HG03108 (cell line): ENCODE data around the gene EPN1.

Experiments used
- ATAC-seq: cut with Tn5 transposase; IDR thresholded peaks from one replicate; pipeline ENCODE4 v1.9.1; 2021; ENCODE audit warnings: moderate library complexity; ENCODE audit not compliant: unreplicated experiment

The EPN1 gene

DNA sequence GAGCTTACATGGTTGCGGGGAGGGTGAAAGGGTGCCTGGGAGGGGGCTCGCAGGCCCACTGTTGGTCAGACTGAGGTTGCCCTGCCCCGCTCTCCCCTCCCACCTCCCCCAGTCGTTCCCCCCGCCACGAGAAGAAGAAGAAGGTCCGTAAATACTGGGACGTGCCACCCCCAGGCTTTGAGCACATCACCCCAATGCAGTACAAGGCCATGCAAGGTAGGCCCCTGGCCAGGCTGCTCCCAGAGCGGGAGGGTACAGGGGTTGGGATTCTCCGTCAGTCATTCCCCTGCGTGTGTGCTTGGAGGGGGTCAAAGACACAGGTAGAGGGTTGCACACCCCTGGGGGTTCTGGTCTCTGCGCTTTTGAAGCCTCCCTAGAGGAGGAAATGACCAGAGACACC, 14.6 kb upstream of the EPN1 start:
- ATAC-seq: no peak

DNA sequence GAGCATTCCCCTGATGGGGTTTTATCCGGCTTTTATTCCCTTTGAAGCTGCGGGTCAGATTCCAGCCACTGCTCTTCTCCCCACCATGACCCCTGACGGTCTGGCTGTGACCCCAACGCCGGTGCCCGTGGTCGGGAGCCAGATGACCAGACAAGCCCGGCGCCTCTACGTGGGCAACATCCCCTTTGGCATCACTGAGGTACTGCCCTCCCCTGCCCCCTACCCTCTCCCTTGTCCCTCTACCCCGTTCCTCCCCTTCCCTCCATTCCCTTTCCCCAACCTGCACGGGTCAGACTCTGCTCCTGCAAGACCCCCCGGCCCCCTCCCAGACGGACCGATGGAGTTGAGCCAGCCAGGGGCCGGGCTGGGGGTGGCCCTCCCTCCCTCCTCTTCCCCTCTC, 14.0 kb upstream of the EPN1 start:
- no peak for ATAC-seq

DNA sequence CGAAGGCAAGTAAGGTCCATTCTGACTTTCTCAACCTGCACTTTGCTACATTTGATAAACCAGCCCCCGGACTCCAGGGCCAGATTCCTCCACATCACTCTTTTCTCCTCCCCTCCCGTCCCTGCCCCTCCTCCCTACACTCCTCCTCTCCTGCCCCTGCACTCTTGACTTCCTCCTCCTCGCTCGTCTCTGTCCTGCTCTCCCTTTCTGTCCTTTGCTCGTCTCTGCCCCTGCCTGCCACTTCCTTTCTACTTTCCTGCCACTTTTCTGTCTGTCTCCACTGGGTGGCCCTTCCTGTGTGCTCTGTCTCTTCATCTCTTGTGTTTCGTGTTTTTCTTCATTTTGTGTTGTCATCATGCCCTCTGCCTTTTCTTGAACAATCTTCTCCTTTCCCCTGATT, 13.2 kb upstream of the EPN1 start:
- ATAC-seq: no peak

DNA sequence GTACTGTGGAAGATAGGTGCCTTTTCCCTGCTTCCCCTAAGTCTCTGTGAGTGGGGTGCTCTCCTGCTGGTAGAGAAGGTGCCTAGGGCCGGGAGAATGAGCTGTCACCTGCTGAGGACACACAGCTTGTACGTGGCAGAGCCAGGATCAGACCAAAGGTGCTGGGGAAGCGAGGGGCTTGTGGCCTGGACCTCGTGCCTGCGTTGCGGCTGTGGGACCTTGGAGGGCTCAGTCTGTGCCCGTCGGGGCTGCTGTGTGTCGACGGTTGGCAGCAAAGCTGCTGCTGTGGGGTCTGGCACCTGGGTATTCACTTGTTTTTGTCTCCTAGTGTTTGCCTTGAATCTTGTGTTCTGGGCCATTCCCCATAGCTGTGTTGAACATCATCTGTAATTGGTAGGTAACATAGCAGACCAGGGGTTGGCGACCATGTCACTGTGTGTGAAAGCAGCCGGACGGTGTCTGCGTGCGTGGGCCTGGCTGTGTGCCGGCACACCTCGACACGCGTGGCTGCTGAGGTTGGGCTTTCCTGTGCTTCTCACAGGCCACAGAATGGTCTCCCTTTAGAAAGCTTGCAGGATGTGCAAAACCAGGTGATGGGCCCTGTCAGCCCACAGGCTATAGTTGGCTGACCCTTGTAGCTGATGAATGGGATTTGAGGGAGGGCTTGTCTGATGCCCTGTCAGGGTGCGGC, 11.0 kb upstream of the EPN1 start:
- no peak for ATAC-seq

DNA sequence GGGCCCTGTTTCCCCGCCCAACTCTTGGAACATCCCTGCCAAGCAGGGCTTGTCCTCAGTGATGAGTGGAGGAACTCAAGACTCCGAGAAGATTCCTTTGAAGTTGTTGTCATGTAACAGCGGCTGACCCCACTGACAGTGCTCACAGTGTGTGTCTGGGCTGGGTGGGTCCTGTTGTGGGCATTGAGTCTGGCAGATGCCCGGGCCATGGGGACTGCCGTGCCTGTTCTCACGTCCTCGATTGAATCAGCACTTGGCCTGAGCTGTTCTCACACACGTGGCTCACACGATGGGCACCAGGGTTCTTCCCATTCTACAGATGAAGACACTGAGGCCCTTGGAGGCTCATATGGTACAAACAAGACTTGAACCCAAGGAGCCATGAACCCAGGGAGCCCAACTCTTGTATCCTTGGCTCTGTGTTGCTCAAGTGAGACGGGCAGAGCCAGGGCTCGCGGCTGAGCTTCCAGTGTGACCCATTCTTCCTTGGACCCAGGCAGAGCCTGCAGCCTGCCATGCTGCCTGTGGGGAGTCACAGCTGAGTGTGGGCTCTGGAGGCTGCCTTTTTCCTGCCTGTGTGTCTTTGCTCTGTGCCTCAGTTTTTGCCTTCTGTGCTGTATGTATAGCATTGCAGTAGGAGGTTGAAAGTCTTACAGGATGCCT, 8.6 kb upstream of the EPN1 start:
- no peak for ATAC-seq

DNA sequence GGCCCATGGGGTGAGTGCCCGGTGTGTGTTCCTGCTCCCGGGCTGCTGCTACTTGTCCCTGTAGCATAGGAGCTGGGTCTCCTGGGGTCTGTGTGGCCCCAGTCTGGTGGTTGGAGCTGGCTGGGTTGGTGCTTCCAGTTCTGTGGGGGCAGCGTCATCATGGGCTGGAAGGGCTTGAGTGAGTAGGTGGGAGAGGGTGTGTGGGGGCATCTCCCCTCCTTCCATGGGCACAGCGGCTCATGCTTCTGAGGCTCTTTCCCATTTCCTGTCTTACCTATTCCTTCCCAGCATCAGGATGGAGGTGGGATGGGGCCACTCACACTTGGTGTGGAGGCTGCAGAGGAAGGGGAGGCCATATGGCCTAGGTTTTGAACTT, 8.0 kb upstream of the EPN1 start:
- no peak for ATAC-seq

DNA sequence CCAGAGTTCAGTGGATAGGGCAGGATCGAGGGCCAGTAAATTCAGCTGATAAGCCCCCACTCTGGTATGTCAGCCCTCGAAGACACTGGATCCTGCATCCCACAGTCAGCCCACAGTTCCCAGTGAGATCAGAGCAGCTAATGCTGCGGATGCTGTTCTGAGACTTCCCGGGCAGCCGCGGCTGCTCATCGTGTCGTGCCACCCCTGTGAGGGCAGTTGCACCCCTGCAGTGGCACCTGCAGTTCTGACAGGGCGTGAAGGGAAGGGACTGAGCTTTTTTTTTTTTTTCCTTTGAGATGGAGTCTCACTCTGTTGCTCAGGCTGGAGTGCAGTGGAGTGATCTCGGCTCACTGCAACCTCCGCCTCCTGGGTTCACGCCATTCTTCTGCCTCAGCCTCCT, 7.5 kb upstream of the EPN1 start:
- ATAC-seq: no peak

DNA sequence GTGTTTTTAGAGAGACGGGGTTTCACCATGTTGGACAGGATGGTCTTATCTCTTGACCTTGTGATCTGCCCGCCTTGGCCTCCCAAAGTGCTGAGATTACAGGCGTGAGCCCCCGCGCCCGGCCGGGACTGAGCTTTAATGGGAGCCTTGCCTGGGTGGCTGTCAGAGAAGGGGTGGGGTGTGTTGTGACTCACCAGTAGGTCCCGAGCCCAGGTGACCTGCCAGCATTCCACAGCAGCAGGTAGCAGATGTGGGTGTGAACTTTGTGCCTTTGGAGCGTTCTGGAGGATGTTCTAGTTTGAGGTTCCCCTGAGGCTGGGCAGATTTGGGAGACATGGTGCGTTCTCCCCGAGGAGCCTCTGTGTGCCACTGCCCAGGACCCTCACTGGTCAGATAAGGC, 7.1 kb upstream of the EPN1 start:
- no peak for ATAC-seq

DNA sequence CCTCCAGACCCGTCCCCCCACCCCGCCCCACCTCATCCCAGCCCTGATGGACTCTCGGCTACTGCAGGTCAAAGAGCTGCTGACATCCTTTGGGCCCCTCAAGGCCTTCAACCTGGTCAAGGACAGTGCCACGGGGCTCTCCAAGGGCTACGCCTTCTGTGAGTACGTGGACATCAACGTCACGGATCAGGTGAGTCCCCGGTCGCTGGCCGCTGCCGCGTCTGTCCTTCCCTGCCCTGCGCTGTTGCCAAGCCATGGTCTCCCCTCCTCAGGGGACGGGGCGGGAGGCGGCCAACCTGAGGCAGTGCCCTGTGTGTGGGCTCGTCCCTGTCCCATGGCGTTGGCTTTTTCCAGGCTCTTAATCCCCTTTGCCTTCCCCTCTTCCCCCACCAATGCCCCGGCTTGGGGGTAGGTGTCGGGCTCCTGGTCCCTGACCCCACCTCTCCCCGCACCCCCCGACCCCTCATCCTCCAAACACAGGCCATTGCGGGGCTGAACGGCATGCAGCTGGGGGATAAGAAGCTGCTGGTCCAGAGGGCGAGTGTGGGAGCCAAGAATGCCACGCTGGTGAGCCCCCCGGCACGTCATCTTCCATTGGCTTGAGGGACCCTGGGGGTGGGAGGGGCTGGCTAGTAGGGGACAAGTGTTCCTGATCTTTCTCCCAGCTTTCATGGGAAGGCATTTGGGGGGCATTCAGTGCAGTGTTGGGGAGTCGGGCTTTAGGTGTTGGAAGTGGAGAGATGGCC, 6.2 kb upstream of the EPN1 start:
- no peak for ATAC-seq

DNA sequence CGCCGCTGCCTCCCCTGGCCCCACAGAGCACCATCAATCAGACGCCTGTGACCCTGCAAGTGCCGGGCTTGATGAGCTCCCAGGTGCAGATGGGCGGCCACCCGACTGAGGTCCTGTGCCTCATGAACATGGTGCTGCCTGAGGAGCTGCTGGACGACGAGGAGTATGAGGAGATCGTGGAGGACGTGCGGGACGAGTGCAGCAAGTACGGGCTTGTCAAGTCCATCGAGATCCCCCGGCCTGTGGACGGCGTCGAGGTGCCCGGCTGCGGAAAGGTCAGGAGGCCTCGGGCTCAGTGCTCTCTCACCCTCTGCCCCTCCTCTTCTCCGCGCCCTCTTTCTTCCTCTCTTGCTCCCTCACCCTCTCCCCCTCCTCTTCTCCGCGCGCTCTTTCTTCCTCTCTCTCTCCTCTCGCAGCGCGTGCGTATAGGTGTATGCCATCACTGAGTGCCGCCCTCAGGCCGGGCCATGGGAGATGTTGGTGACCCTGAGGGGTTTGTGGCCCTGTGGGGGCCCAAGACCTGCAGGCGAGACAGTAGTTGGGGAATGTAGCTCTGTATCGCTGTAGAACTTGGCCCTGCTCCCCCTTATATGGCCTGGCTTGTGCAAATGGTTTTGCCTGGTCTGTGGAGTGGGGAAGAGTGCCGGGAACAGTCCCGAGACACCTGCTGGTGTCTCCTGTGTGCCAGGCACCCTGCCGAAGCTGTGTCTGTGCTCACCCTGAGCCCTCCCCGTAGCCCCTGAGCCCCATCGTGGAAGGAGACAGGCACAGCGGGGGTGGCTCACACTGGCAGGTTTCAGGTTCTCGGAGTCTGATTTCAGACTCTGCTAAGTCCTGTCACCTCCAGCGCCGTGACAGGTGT, 5.4 kb upstream of the EPN1 start:
- ATAC-seq: no peak

DNA sequence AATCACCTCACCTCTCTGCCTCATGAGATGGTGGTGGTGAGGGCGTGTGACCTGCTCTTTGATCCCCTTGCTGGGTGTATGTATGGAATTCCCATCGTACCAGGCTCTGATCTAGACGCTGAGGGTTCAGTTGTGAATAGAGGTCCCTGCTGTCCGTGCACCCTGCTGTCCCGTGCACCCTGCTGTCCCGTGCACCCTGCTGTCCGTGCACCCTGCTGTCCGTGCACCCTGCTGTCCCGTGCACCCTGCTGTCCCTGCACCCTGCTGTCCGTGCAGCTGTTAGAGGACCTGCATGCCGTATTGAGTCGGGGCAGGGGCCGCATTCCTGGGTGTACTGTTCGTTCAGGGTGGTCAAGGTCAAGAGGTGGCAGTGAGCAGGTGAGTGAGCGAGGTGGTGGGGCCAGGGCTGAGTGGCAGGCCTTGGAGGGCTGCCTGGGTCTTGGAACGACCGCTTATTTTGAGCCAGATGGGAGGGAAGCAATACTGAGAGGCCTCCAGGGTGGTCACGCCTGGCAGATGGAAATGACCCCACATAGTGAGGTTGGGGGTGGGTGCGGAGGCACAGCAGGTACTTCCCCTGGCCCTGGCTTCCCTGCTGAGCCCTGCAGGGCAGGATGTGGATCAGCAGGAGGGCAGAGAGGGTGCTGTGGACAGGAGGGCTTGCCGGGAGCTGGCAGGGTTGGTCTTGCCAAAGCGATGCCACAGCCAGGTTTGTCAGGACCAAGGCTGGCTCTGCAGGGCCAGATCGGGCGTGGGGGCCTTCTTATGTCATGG, 4.6 kb upstream of the EPN1 start:
- ATAC-seq: no peak

DNA sequence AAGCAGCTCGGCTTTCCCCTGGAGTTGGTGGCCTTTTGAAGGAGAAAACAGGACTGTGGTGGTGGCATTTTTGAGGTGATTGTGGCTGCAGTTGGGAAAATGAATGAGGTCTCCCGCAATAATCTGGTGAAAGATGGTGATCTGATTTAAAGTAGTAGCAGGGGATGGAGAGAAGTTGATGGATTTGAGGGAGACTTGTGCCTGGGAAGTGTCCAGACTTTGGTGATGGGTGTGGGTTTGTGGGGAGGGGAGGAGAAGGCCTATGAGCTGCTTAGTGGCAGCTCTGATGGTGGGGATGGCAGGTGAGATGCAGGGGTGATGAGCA, 4.0 kb upstream of the EPN1 start:
- no peak for ATAC-seq

DNA sequence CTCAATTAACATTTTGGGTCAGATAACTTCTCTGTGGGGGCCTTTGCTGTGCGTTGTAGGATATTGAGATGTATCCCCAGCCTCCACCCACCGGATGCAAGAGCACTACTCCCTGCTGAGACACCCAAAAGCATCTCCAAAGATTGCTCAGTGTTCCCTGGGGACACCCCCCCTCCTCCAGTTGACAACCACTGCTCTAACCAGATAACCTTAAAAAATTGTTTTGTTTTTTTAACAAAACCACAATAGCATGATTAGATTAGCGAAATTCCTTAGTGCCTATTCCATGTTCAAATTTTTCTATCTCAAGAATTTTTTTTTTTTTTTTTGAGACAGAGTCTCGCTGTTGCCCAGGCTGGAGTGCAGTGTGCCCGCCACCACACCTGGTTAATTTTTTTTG, 2.6 kb upstream of the EPN1 start:
- no peak for ATAC-seq

DNA sequence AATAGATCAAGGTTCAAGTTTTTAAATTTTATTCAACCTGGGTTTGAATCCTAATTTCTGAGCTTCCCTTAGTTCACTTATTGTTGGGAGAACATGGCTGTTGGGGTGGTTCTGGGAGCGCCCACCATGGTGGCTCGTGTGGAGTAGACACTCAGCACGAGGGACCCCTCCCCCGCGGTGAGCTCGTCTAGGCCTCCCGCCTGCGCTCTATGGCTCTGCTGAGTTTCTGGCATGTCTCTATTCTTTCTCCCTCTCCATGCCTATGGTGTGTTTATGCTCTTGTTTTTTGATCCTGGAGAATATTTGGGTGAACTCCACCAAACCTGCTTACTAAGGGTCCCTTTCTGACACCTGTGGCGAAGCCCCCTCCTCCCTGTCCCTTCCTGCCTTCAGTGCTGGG, 1.6 kb upstream of the EPN1 start:
- no peak for ATAC-seq

DNA sequence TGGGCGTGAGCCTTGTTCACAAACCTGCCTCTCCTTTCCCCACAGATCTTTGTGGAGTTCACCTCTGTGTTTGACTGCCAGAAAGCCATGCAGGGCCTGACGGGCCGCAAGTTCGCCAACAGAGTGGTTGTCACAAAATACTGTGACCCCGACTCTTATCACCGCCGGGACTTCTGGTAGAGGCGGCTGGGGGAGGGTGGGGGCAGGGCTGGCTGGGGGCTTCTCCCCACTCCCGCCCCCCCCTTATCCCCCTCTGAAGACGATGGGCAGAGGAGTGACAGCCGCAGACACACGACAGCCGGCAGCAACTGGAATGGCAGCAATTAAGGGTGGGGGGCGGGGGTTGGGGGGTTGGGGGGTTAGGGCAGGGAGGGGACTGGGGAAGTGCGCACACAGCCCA, 1.1 kb upstream of the EPN1 start:
- ATAC-seq: no peak

DNA sequence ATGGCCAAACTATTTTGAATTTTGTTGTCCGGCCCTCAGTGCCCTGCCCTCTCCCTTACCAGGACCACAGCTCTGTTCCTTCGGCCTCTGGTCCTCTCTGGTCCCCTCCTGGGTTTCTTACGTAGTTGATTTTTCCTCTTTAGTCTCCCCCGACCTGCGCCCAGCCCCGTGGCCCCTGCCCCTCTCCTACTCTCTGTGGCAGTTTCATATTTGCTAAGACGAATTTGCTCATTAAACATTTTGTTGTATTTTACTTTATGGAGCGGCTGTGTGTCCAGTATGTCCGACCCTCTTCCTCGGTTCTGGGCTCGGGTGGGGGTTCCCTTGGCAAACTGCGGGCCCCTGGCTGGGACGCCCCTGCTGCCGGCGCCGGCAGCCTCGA, 576 bp upstream of the EPN1 start:
- no peak for ATAC-seq

DNA sequence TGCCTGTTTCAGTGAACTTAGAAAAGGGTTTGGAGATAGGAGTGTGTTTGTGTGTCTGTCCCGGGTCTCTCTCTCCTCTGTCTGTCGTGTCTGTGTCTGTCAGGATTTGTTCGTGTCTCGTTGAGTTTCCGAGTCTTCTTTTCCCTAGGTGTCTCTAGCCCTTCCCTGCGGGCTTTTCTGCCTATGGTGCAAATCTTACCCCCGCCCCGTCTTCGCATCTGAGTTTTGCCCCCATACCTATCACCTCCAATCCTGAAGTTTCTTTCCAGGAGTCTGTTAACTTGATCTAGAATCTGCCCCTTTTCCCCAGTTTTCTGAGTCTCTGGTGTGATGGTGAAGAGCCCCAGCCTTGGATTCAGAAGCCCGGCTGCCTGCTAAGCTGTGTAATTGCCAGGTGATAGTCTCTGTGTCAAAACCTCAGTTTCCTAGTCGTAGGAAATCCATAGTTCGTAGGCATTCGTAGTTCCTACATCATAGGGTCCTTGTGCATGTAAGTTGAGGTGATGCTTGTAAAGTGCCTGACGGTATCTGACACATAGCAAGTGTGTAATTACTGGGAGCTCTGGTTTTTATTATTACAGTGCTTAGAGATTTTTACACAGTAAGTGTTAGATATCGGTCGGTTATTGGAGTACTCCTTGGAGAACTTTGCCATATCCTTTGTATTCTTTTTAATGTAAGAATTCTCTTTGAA, 782 bp downstream of the EPN1 start:
- no peak for ATAC-seq

DNA sequence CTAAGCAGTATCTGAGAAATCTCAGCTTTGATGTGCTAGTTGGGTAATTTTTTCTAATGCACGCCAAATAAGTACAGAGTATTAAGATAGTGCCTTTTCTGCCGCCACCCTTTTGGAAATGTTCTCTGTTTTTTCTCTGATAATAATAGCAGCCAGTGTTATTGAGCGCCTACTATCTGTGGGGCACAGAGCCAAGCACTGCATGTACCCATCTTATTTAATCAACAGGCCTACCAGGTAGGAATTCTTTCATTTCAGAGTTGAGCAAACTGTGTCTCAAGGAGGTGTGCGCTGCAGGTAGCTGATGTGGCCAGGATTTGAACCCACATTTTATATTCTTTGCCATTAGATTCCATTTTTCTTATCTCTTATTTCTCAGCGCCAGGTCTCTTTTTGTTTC, 1.4 kb downstream of the EPN1 start:
- no peak for ATAC-seq

DNA sequence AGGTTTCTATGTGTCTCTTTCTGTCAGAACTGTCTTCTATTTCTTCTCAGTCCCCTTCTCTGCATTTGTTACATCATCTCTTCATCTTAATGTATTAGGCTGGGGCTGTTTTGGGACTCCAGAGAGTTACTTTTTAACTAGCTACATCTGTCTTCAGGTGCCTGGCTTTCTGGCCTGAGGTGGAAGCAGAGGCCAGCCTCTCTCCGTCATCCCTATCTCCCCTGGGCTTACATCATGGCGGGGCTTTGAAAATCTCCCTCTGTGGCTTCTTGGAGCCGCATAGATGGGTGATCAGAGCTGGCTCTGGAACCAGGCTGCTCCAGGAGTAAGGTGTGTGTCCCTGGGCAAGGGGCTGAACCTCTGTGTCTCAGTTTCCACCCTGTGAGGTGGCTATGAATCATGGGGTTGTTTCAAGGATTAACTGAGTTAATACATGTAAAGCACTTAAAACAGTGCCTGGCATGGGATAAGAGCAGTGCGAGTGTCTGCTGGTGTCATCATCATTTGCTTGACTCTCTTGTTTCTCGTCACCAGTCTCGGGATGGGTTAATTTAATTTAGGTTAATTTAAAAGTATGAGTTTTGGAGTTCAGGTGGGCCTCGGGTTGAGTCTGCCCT, 2.0 kb downstream of the EPN1 start:
- no peak for ATAC-seq

DNA sequence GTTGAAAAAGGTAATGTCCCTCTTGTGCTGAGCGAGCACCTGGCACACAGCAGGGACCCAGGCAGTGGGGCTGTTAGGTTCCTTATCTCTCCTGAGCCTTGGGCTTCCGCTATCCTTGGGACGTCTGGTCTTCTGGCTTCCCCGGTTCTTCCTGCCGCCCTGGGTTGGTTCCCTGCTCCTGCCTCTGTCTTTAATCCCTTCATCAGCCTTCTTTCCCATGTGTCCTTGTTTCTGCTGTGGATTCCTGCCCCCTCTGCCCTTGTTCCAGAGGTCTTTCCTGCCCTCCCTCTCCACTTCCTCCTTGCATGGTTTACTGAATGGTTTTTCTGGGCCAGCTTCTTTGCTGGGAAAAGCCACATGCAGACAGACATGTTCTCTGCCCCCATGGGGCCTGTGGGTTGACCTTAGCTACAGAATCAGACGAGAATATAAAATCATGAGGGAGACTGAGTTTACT, 2.6 kb downstream of the EPN1 start:
- ATAC-seq: no peak
